ENCODE measurements around the gene SLC17A1.

GRCh38 chr6:25844518-25844917 lies 12.7 kb upstream of the SLC17A1 start:
- TF ChIP-seq CTCF (optimal IDR thresholded peaks at IDR 0.05 in 1 of 3, IDR thresholded peaks at IDR 0.05 in 1 of 3, conservative IDR thresholded peaks at IDR 0.05 in 1 of 3; ENCODE audit: extremely low read depth in 1 of 3, insufficient read depth in 2 of 3, low read length in 3 of 3): no peak
- TF ChIP-seq EZH2 (IDR thresholded peaks at IDR 0.05; ENCODE audit: low read length): no peak

Measured in keratinocyte (primary cell).